IPS-20b (cell line): ENCODE data around the gene HAPLN2.
A peak's percentile ranks its signal among the peaks of the same experiment; 100 is the strongest.

Experiments
- H3K27ac ChIP-seq: one replicate; pipeline ENCODE4 v1.5.1; 2013; ENCODE audit warnings: low read length
- H3K27me3 ChIP-seq: 2 replicates; pipeline ENCODE4 v1.6.1; 2013; ENCODE audit warnings: mild to moderate bottlenecking, low read length, inconsistent platforms; ENCODE audit not compliant: insufficient read depth
- H3K36me3 ChIP-seq: 2 replicates; pipeline ENCODE4 v1.6.1; 2013; ENCODE audit warnings: low read depth, mild to moderate bottlenecking, inconsistent platforms, low read length, moderate library complexity; ENCODE audit not compliant: insufficient read depth
- H3K4me1 ChIP-seq: 2 replicates; pipeline ENCODE4 v1.6.1; 2013; ENCODE audit warnings: mild to moderate bottlenecking, control low read depth, inconsistent platforms, low read length, moderate library complexity; ENCODE audit not compliant: insufficient read depth
- H3K4me3 ChIP-seq: 2 replicates; pipeline ENCODE4 v1.5.1; 2013; ENCODE audit warnings: mild to moderate bottlenecking, low read length, inconsistent platforms
- H3K9ac ChIP-seq: 2 replicates; pipeline ENCODE4 v1.6.1; 2013; ENCODE audit warnings: low read depth, mild to moderate bottlenecking, inconsistent platforms, low read length, moderate library complexity
- H3K9me3 ChIP-seq: 2 replicates; pipeline ENCODE4 v1.6.1; 2013; ENCODE audit warnings: mild to moderate bottlenecking, low read depth, low read length, inconsistent platforms; ENCODE audit not compliant: insufficient read depth

Gene HAPLN2

DNA sequence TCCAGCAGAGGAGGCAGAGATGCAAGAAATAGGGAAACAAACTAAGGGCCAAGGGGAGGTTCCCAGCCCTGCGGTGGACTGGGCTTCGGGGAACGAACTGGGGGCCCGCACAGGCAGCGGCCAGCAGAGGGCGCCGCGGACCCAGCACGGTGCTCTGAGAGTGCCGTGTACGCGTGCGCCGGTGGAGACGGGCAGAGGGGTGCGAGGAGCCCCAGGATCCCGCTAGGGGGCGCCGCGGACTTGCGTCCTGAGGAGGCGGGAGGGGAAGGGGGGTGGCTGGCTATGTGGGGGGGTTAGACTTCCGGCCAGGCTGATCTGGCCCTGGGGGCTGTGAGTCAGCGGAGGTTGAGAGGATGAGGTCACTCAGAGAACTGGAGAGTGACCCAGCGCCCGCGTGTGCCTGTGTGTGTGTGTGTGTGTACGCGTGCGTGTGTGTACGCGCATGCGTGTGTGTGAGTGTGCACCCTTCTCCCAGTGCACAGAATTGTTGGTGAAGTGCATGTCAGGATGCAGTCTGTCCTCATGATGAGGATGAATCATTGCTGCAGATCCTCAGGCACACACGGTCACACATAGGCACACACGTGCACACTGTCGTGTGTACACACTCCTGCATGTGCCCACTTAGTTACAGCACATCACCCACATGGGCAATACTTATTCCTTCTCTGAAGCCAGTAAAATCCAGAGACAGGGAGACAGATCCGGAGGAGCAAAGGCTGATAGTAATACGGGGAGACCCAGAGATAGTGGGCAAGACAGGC, 41.0 kb downstream of the HAPLN2 start:
- peak overlapping the region; percentile 71 for H3K27ac ChIP-seq
- no peaks in the 10 kb centered on the region for H3K36me3 ChIP-seq
- no peaks in the 10 kb centered on the region for H3K9me3 ChIP-seq
- peak overlapping the region; percentile 66; the same call in 1 of the 2 replicates for H3K9ac ChIP-seq
- peaks cover 45% of the 10 kb centered on the region for H3K27me3 ChIP-seq
- H3K4me3 ChIP-seq, result no peak overlapping the region
- H3K4me1 ChIP-seq, result peaks cover 51% of the 10 kb centered on the region

DNA sequence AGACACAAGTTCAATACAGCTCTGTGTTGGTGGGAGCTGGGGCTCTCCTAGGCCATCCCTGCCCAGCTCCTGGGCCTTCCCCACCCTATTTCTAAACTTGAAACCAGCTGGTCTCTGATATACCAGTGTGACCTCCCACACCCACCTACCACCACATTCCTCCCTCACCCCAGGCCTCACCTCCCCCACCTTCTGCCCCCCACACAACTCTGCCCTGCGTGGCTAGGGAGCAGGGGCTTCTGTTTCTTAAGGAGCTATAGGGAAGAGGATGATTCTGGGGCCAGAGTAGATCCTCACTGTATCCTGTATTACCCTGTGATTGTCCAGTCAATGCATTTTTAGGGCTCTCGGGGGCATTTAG, 41.5 kb downstream of the HAPLN2 start:
- Histone ChIP-seq H3K4me3 (no peak overlapping the region), H3K9ac (peak overlapping the region; percentile 66; the same call in 1 of the 2 replicates), H3K4me1 (peaks cover 57% of the 10 kb centered on the region), H3K9me3 (no peaks in the 10 kb centered on the region), H3K27ac (peak overlapping the region; percentile 71), H3K36me3 (no peaks in the 10 kb centered on the region), H3K27me3 (peaks cover 40% of the 10 kb centered on the region)

DNA sequence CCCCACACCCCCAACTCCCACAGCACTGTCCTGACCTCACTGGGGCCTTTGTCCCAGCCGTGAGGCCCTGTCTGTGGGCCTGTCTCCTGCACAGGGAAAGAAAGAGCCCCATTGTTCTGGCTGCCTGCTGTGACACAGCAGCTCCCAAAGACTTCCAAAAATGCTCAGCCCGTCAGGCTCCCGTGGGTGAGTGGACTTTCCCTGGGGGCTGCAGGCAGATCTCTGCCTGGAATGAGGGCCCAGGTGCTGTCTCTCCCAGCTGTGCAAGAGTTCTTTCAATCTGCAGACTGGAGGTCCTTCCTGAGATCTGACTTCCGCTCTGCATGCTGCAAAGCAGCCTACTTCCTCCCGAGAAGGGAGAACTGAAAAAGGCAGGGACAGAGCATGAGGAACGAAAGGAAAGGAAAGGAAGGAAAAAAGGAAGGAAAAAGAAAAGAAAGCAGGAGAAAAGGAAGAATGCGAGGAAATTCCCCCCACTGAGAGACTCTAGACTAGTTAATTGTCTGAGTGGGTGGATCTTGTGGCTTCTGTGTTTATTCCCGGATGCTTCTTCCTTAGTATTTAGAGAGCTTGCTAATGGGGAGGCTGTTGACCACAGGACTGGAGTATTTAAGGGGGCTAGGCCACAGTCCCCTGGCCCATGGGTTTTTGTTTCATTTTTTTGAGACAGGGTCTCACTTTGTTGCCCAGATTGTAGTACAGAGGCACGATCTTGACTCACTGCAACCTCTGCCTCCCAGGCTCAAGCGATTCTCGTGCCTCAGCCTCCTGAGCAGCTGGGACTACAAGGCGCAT, 43.0 kb downstream of the HAPLN2 start:
- Histone ChIP-seq H3K4me3 (no peak overlapping the region), H3K27me3 (peaks cover 25% of the 10 kb centered on the region), H3K9me3 (no peaks in the 10 kb centered on the region), H3K27ac (no peak overlapping the region), H3K9ac (peak overlapping the region; percentile 66; the same call in 1 of the 2 replicates), H3K4me1 (peaks cover 58% of the 10 kb centered on the region), H3K36me3 (no peaks in the 10 kb centered on the region)

DNA sequence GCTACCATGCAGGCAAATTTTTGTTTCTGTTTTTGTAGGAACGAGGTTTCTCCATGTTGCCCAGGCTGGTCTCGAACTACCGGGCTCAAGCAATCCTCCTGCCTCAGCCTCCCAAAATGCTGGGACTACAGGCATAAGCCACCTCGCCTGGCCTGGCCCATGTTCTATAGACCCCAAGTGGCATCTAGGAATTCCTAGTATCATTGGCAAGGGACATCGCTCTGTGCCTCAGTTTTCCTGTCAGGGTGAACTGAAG, 43.5 kb downstream of the HAPLN2 start:
- peak overlapping the region; percentile 38 for H3K27ac ChIP-seq
- H3K9me3 ChIP-seq, result no peaks in the 10 kb centered on the region
- peaks cover 20% of the 10 kb centered on the region for H3K27me3 ChIP-seq
- peak overlapping the region; percentile 66; the same call in 1 of the 2 replicates for H3K9ac ChIP-seq
- H3K4me3 ChIP-seq, result no peak overlapping the region
- H3K36me3 ChIP-seq, result no peaks in the 10 kb centered on the region
- peaks cover 63% of the 10 kb centered on the region for H3K4me1 ChIP-seq

DNA sequence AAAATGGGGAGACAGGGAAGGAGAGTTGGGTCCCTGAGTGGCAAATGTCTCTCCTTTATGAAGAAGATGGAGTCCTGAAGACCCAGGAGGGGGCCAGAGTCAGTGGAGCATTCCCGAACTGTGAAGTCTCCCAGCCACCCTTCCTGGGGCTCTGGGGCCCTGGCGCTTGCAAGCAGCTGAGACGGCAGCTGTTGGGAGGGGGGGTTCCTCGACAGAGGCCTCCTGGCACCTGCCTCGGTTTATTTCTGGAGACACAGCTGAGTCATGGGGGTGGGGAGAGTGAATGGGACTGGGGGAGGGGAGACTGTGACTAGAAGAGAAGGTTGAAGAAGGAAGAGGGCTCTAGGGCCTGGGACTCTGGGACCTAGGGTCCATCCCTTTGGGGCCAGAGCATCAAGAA, 44.0 kb downstream of the HAPLN2 start:
- Histone ChIP-seq H3K9me3 (no peaks in the 10 kb centered on the region), H3K36me3 (no peaks in the 10 kb centered on the region), H3K9ac (peak overlapping the region; percentile 66; the same call in 1 of the 2 replicates), H3K4me3 (no peak overlapping the region), H3K27me3 (peaks cover 15% of the 10 kb centered on the region), H3K4me1 (peaks cover 68% of the 10 kb centered on the region), H3K27ac (peak overlapping the region; percentile 38)

DNA sequence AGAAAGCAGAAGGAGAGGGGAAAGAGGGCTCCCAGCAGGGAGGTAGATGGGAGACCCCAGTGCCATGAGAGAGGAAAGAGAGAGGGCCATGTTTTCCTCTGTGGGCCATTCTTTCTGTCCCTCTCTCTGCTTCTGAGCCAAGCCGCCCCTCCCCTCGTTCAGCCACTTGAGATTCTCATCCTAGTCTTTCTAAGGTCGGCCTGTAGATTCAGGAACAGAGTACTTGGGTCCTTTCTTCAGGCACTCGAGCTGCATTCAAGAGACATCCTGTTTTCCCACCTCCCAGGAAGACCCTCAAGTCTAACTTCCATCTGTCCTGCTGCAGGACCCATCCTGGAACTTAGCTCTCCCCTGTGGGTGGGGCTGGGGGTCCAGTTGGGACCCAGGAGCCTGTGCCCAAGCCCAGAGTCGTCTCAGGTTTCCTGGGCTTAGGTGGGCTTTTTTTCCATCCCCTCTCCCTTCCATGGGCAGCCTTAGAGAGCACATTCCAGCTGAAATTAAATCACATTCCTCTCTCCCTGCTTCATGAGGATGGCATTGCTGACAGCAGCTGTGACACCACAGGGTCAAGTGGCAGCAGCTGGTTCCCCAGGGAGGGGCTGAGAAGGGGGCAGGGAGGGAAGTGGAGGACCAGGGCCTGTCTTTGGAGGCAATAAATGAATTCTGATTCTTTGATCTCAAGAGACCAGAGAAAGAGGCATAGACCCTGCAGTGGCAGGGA, 45.0 kb downstream of the HAPLN2 start:
- peaks cover 75% of the 10 kb centered on the region for H3K4me1 ChIP-seq
- H3K9me3 ChIP-seq, result no peaks in the 10 kb centered on the region
- peaks cover 6% of the 10 kb centered on the region for H3K27me3 ChIP-seq
- peak overlapping the region; percentile 75; the same call in 1 of the 2 replicates for H3K9ac ChIP-seq
- H3K27ac ChIP-seq, result peak overlapping the region; percentile 26
- no peaks in the 10 kb centered on the region for H3K36me3 ChIP-seq
- peak overlapping the region; percentile 5; the same call in 1 of the 2 replicates for H3K4me3 ChIP-seq

DNA sequence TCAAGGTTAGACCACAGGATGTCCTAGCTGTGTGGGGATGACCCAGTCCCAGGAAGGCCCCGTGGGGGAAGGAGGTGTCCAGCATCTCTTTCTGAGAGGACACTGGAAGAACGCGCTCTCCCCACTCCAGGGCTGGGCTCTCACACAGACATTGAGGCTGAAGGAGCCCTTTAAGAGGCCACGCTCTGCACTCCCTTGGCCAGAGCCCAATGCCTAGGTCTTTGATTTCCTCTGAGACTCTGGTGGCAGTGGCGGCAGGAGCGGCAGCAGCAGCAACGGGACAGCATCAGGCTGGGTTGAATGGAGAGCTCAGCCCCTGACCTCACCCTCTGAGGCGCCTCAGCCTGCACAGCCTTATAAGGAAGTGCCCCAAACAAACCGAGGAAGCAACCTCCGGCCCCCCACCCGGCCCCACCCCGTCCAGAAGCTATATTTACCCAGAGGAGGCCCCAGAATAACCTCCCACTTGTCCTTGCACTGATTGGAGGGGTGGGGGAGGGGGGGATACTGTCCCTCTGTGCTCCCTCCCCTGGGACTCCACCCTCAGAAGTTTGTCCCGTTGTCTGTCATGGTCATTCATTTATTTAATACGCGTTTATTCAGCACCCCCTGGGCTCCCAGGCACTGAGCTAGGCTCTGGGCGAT, 45.7 kb downstream of the HAPLN2 start:
- no peaks in the 10 kb centered on the region for H3K9me3 ChIP-seq
- peak overlapping the region; percentile 5; the same call in 1 of the 2 replicates for H3K4me3 ChIP-seq
- no peaks in the 10 kb centered on the region for H3K27me3 ChIP-seq
- peak overlapping the region; percentile 26 for H3K27ac ChIP-seq
- peaks cover 73% of the 10 kb centered on the region for H3K4me1 ChIP-seq
- H3K9ac ChIP-seq, result peak overlapping the region; percentile 75; the same call in 1 of the 2 replicates
- no peaks in the 10 kb centered on the region for H3K36me3 ChIP-seq

DNA sequence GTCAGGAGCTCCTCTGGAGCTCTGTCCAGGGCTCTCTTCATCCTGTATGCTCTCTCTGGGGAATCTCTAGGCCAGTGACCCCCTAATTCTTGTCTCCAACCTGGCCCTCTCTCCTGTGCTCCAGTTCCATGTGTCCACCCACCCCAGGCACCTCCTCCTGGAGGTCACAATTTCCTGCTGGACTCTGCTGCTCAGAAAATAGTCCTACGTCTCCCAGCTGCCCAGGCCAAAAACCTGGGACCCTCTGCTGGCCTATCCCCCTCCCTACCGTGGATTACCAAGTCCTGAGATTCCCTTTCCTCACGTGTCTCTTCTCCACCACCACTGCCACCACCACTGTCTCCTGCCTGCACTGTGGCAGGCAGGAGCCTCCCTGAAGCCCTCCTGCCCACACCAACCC, 46.3 kb downstream of the HAPLN2 start:
- no peak overlapping the region for H3K4me3 ChIP-seq
- no peaks in the 10 kb centered on the region for H3K27me3 ChIP-seq
- no peaks in the 10 kb centered on the region for H3K36me3 ChIP-seq
- H3K9me3 ChIP-seq, result no peaks in the 10 kb centered on the region
- H3K4me1 ChIP-seq, result peaks cover 69% of the 10 kb centered on the region
- H3K27ac ChIP-seq, result no peak overlapping the region
- H3K9ac ChIP-seq, result peak overlapping the region; percentile 69; the same call in 1 of the 2 replicates

DNA sequence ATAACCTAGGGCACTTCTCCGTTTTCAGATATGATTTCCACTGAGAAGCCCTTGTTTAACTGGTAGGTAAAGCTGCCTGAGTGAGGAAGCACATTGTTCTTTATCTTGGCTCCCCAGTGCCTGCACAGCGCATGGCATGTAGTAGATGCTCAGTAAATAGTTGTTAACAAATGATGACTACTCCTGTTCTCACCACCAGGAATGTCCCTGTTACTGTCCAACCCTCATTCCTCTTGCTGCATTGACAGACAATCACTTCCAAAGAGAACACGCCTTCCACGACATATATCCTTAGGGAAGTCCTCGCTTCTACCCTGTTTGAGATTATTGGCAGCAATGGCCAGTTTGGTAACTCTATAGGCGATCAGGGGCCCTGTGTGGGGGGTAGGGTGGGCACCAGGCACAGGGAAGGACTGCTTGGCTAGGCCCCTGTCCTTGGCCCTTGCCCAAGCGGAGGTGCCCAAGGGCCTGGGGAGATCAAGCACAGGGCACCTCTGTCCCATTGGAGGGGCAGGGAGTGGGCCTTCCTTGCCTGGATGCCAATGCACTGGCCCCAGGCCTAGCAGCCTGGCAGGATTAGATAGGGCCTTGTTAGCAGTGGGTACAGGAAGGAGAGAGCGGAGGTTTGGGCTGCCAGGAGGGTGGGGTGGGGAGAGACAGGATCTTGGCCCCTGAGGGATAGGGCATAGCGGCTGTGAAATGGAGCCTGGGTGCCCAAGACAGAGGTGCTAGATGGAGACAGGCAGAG, 47.8 kb downstream of the HAPLN2 start:
- H3K4me3 ChIP-seq, result no peak overlapping the region
- H3K36me3 ChIP-seq, result peaks cover 11% of the 10 kb centered on the region
- H3K27me3 ChIP-seq, result no peaks in the 10 kb centered on the region
- H3K27ac ChIP-seq, result no peak overlapping the region
- H3K9me3 ChIP-seq, result no peaks in the 10 kb centered on the region
- H3K4me1 ChIP-seq, result peaks cover 57% of the 10 kb centered on the region
- H3K9ac ChIP-seq, result peak overlapping the region; percentile 47; the same call in 1 of the 2 replicates

DNA sequence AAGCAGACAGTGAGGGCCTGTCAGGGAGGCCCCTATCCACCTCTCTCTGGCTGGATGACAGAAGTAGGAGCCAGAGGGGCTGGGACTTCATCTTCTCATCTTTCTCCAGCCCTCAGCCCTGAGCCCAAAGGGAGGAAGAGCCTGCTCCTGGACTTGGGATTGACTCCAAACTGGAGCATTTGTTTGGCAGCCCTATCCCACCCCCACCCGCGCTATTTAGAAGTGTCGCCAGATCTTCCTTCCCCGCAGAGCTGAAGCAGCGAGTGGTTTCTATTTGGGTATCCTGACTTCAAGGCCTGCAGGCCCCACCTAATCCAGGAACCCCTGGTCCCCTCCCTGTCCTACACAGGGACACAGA, 48.4 kb downstream of the HAPLN2 start:
- Histone ChIP-seq H3K27me3 (no peaks in the 10 kb centered on the region), H3K9ac (peak overlapping the region; percentile 47; the same call in 1 of the 2 replicates), H3K9me3 (no peaks in the 10 kb centered on the region), H3K4me3 (no peak overlapping the region), H3K36me3 (peaks cover 17% of the 10 kb centered on the region), H3K27ac (peak overlapping the region; percentile 18), H3K4me1 (peaks cover 51% of the 10 kb centered on the region)
